ENCODE measurements around the gene GPR155.

The GPR155 gene, protein sequence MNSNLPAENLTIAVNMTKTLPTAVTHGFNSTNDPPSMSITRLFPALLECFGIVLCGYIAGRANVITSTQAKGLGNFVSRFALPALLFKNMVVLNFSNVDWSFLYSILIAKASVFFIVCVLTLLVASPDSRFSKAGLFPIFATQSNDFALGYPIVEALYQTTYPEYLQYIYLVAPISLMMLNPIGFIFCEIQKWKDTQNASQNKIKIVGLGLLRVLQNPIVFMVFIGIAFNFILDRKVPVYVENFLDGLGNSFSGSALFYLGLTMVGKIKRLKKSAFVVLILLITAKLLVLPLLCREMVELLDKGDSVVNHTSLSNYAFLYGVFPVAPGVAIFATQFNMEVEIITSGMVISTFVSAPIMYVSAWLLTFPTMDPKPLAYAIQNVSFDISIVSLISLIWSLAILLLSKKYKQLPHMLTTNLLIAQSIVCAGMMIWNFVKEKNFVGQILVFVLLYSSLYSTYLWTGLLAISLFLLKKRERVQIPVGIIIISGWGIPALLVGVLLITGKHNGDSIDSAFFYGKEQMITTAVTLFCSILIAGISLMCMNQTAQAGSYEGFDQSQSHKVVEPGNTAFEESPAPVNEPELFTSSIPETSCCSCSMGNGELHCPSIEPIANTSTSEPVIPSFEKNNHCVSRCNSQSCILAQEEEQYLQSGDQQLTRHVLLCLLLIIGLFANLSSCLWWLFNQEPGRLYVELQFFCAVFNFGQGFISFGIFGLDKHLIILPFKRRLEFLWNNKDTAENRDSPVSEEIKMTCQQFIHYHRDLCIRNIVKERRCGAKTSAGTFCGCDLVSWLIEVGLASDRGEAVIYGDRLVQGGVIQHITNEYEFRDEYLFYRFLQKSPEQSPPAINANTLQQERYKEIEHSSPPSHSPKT

GRCh38 chr2:174486563-174487107 lies at the start of gene GPR155:
Gene GPR155 (minus strand): TSS chr2:174487029. CDS start chr2:174481956, 5,073 bp downstream.
- DNase-seq, result peak; percentile 31 to 37

- DNase-seq, result no peak
Measured at GRCh38 chr2:174535757-174536703, 49.2 kb upstream of the GPR155 start.

- no peak for DNase-seq
Measured at GRCh38 chr2:174535083-174535482, 48.3 kb upstream of the GPR155 start.

DNA sequence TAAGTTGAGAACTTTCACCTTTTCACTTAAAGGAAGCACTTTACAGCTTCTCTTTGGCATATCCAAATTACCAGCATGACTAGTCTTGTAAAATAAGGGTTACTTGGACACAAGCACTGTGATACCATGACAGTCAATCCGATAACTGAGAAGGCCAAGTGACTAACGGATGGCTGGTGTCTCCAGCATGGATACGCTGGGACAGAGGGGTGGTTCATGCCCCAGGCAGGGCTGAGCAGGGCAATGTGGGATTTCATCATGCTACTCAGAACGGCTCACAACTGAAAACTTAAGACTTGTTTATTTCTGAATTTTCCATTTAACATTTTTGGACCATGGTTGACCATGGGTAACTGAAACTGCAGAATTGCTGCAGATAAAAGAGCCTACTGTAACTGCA lies 43.1 kb upstream of the GPR155 start:
- DNase-seq, result no peak

DNA sequence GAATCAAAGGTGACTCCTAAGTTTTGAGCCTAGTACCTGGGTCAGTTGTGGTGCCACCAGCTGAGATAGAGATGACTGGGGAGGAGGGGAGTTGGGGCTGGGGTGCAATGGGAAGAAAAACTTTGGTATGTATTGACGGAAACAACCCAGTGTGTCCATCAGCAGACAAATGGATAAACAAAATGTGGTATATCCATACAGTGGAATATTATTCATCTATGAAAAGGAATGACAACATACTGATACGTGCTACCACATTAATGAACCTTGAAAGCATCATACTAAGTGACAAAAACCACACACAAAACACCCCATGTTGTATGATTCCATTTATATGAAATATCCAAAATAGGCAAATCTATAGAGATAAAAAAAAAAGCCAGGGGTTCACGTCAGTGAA lies 41.1 kb upstream of the GPR155 start:
- DNase-seq, result no peak

GRCh38 chr2:174527101-174527721 lies 40.4 kb upstream of the GPR155 start:
- DNase-seq, result no peak

DNA sequence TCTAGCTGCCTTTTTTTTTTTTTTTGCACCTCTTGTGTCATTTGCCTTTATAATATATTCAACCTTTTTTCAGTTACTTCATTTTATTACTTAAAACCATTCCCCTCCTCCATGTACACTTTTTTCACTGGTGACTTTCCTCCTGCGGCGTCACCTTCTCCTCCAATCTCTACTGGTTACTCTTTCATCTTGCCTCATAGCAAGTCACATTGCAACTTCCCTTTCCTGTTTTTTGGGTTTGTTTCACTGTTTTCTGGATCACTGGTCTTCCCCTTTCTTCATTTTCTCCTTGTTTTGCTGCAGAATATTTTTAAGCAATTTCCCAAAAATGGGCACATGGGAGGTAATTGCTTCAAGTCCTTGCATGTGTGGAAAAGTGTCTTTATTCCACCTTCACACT lies 37.7 kb upstream of the GPR155 start:
- DNase-seq, result no peak

GRCh38 chr2:174522553-174522952 lies 35.7 kb upstream of the GPR155 start:
- DNase-seq, result no peak

DNA sequence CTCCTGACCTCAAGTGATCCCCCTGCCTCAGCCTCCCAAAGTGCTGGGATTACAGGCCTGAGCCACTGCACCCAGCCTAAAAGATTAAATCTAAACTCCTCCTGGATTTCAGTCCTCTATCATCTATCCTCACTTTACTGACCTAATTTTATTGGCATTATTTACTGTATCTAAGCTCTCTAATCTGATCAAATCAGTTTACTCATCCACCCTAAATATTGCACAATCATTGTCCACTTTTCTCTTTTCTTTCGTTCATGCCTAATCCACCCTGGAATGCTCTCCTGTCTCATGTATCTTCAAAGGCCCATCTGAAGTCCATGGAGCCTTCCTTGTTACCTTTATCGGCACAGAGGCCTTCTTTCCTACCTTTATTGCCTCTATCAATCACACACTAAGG lies 31.6 kb upstream of the GPR155 start:
- DNase-seq, result no peak

- DNase-seq, result no peak
Measured at GRCh38 chr2:174516501-174517378, 29.9 kb upstream of the GPR155 start.

- no peak for DNase-seq
Measured at GRCh38 chr2:174512345-174512744, 25.5 kb upstream of the GPR155 start.

- no peak for DNase-seq
Measured at GRCh38 chr2:174511580-174512260, 24.9 kb upstream of the GPR155 start.

GRCh38 chr2:174510583-174511189 lies 23.9 kb upstream of the GPR155 start:
- DNase-seq, result no peak

GRCh38 chr2:174503161-174503809 lies 16.5 kb upstream of the GPR155 start:
- DNase-seq, result no peak

GRCh38 chr2:174499371-174499770 lies 12.5 kb upstream of the GPR155 start:
- DNase-seq, result no peak

DNA sequence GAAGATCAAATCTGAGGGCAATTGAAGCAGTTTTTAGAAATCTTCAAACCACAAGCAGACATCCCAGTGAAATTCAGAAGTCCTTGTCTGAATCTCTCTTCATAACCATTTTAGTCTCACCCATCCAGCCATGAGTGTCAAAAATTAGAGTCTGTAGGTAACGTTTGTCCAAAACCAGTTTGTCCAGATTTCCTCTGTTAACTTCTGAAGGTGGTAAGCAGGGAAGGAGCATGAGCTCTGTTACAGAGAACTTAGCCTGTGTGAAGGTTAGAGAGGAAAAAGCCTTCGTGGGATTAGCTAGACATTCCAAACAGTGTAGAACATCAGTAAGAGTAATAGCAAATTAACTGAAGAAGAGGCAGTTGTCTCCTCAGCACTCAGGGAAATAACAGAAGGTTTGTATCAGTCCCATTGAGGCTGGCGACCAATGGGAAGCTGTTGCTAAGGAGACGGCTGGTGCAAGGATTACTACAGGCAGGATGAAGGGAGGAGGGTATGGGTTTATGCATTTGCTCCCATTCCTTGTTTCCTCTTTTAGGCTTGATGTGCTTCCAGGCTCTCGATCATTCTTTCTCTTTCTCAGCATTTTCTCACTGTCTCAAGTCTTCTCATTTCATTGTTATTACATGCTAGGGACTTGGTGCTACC lies 8.7 kb upstream of the GPR155 start:
- no peak for DNase-seq

DNA sequence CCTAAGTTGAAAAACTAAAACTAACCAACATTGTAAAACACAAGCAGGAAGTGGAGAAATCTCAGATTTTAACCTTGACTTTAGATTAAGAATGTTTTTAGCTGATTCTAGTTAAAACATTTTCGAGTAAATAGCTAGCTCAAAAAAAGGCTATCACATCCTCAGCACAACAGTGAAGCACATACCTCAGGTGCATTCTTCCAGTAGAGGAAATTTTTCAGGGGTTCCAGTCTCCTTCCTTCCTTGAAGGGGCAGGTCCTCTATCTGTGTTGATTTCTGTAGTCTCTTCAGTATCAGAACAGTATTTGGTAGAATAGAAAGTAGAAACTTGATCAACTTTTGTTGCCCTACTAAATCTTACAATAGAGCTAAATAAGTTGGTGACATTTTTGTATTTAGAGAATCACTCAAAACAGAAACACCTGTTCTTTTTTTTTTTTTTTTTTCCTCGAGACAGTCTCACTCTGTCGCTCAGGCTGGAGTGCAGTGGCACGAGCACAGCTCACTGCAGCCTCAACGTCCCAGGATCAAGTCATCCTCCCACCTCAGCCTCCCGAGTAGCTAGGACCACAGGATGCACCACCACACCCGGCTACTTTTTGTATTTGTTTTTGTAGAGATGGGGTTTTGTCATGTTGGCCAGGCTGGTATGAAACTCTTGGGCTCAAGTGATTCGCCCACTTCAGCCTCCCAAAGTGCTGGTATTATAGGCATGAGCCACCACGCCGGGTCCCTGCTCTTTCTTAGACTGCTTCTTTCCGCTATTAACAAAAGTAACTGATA lies 6.9 kb upstream of the GPR155 start:
- DNase-seq, result no peak

- DNase-seq, result peak in 1 of 2 donors; percentile 19
Measured at GRCh38 chr2:174492963-174493431, 6.2 kb upstream of the GPR155 start.

Data from stimulated activated CD4-positive, alpha-beta T cell treated with anti-CD3 and anti-CD28 coated beads, Interleukin-2, amount 100 ng/mL, for 48 hours (primary cell).